Smooth muscle cell (in vitro differentiated cells): ENCODE results near the gene CPM. TPM values are rescaled to one million over a fixed set of nuclear protein-coding genes. Genes with fewer than 3 reads are reported as not detected.
"Not testable (repeated sequence)": the region's sequence is repeated elsewhere in the genome, so short reads cannot be mapped to it uniquely, and the experiment has no call there.

ENCODE experiments used
- DNase-seq: peaks from one replicate; lab custom pipeline; 2025; ENCODE audit not compliant: unreplicated experiment; lab: John Stamatoyannopoulos, UW
- H2AFZ ChIP-seq: fragments of 200-600 bp; sonication (generic); 2 replicates; pipeline ENCODE4 v1.6.0; 2016; ENCODE audit warnings: antibody characterized with exemption, low read depth, mild to moderate bottlenecking
- H3F3A ChIP-seq: fragments of 200-600 bp; sonication (generic); 2 replicates; pipeline ENCODE4 v1.6.0; 2017; ENCODE audit warnings: antibody characterized with exemption, low read depth
- H3K27ac ChIP-seq: fragments of 200-600 bp; sonication (generic); 2 replicates; pipeline ENCODE4 v1.5.1; 2016; ENCODE audit warnings: low read depth, mild to moderate bottlenecking
- H3K27me3 ChIP-seq: fragments of 200-600 bp; sonication (generic); 2 replicates; pipeline ENCODE4 v1.6.1; 2016; ENCODE audit warnings: low read depth, mild to moderate bottlenecking
- H3K36me3 ChIP-seq: fragments of 200-600 bp; sonication (generic); 2 replicates; pipeline ENCODE4 v1.5.1; 2016; ENCODE audit warnings: low read depth
- H3K4me1 ChIP-seq: fragments of 200-600 bp; sonication (generic); 2 replicates; pipeline ENCODE4 v1.5.1; 2016; ENCODE audit warnings: low read depth
- H3K4me2 ChIP-seq: fragments of 200-600 bp; sonication (generic); 2 replicates; pipeline ENCODE4 v1.6.0; 2016; ENCODE audit warnings: mild to moderate bottlenecking
- H3K4me3 ChIP-seq: fragments of 200-600 bp; sonication (generic); 2 replicates; pipeline ENCODE4 v1.5.1; 2016; ENCODE audit warnings: mild to moderate bottlenecking
- H3K79me2 ChIP-seq: fragments of 200-600 bp; sonication (generic); 2 replicates; pipeline ENCODE4 v1.6.0; 2016; ENCODE audit warnings: low read depth, mild to moderate bottlenecking
- H3K9ac ChIP-seq: fragments of 200-600 bp; sonication (generic); 2 replicates; pipeline ENCODE4 v1.6.0; 2016; ENCODE audit warnings: low read depth
- H3K9me3 ChIP-seq: fragments of 200-600 bp; sonication (generic); replicated peaks from 2 replicates; pipeline ENCODE4 v1.5.1; 2016; ENCODE audit warnings: low read depth
- H4K20me1 ChIP-seq: fragments of 200-600 bp; sonication (generic); 2 replicates; pipeline ENCODE4 v1.6.0; 2016; ENCODE audit warnings: low read depth
- CTCF ChIP-seq: fragments of 200-600 bp; sonication (generic); IDR thresholded peaks from 2 replicates; pipeline ENCODE4 v1.5.1; 2017; ENCODE audit warnings: borderline replicate concordance, mild to moderate bottlenecking, antibody characterized with exemption; ENCODE audit not compliant: insufficient read depth, poor library complexity, severe bottlenecking
- WGBS: methylation state at CpG from one replicate; pipeline ENCODE4 v1.1.7; 2016; ENCODE audit warnings: low lambda C conversion rate; 5-methylcytosine and 5-hydroxymethylcytosine counted together
- polyA plus RNA-seq: library from polyadenylated mRNA; unstranded; fragments of >200 nt; fragmentation: Nextera tagmentation; extraction: Ambion mirVana; gene quantifications from 2 replicates; pipeline ENCODE4 v1.2.1, GENCODE V29; 2016
- total RNA-seq: library from RNA; depleted of rRNA; stranded (reverse); fragments of >200 nt; gene quantifications from 2 replicates; pipeline ENCODE4 v1.2.3, GENCODE V29; 2014

CPM gene
- total and polyA plus RNA-seq, 2 experiments from 2014 or later = 0.57 to 6.2 TPM

GRCh38 chr12:68865399-68866164, 67.4 kb downstream of the CPM start:
- H3K36me3 ChIP-seq = no peaks in the 10 kb centered on the region
- no peaks in the 10 kb centered on the region for H3F3A ChIP-seq
- no peak overlapping the region for H3K4me2 ChIP-seq
- H3K9me3 ChIP-seq = no peaks in the 10 kb centered on the region
- no peak overlapping the region for H2AFZ ChIP-seq
- WGBS = 85% methylated on average over 9 of the region's 9 CpGs
- H3K4me1 ChIP-seq = no peaks in the 10 kb centered on the region
- no peak overlapping the region for H3K9ac ChIP-seq
- H3K4me3 ChIP-seq = no peak overlapping the region
- H3K79me2 ChIP-seq = no peaks in the 10 kb centered on the region
- H3K27ac ChIP-seq = no peak overlapping the region
- H3K27me3 ChIP-seq = peaks cover 14% of the 10 kb centered on the region
- no peak for TF ChIP-seq CTCF
- DNase-seq = no peak
- H4K20me1 ChIP-seq = no peaks in the 10 kb centered on the region

GRCh38 chr12:68864604-68865003, 68.4 kb downstream of the CPM start:
- H2AFZ ChIP-seq = no peak overlapping the region
- 94% methylated on average over 3 of the region's 3 CpGs for WGBS
- no peak for DNase-seq
- H3K4me2 ChIP-seq = no peak overlapping the region
- H3K4me3 ChIP-seq = no peak overlapping the region
- TF ChIP-seq CTCF = no peak
- no peak overlapping the region for H3K27ac ChIP-seq
- no peaks in the 10 kb centered on the region for H3K79me2 ChIP-seq
- no peaks in the 10 kb centered on the region for H3K4me1 ChIP-seq
- H3F3A ChIP-seq = no peaks in the 10 kb centered on the region
- no peaks in the 10 kb centered on the region for H3K9me3 ChIP-seq
- no peak overlapping the region for H3K9ac ChIP-seq
- no peaks in the 10 kb centered on the region for H4K20me1 ChIP-seq
- peaks cover 5% of the 10 kb centered on the region for H3K27me3 ChIP-seq
- no peaks in the 10 kb centered on the region for H3K36me3 ChIP-seq

GRCh38 chr12:68863886-68864454, 69.0 kb downstream of the CPM start:
- H3K9me3 ChIP-seq, H3K79me2 ChIP-seq, H3K4me1 ChIP-seq, H3K9ac ChIP-seq, H3K4me3 ChIP-seq, H3K36me3 ChIP-seq, H4K20me1 ChIP-seq, H3K27me3 ChIP-seq, H3K4me2 ChIP-seq, DNase-seq, H3F3A ChIP-seq, H3K27ac ChIP-seq, H2AFZ ChIP-seq: not testable (repeated sequence)
- TF ChIP-seq CTCF = peak; percentile 62
- 90% methylated on average over 8 of the region's 8 CpGs for WGBS
